Esophagus squamous epithelium (tissue), 5 donors: Measurements from ENCODE around the gene AIG1. TPM values are rescaled to one million over a fixed set of nuclear protein-coding genes. Genes with fewer than 3 reads are reported as not detected.

Experiments
- DNase-seq: peaks from one replicate; lab custom pipeline; 2025; lab: John Stamatoyannopoulos, UW
- H3K27ac ChIP-seq, 4 donors: fragments of 200-600 bp; sonication (generic); one replicate each; pipeline ENCODE4 v1.5.1; 2016 to 2019; ENCODE audit warnings: mild to moderate bottlenecking in 1 of 4
- H3K27me3 ChIP-seq, 4 donors: fragments of 200-600 bp; sonication (generic); 1 replicate in 3 of 4; 2 replicates in 1 of 4; pipeline versions ENCODE4 v1.5.1 to v1.6.0; 2017 to 2021; ENCODE audit warnings: antibody characterized with exemption in 1 of 4
- H3K36me3 ChIP-seq, 3 donors: fragments of 200-600 bp; sonication (generic); one replicate each; pipeline ENCODE4 v1.5.1; 2016 to 2019
- H3K4me1 ChIP-seq, 3 donors: fragments of 200-600 bp; sonication (generic); one replicate each; pipeline ENCODE4 v1.5.1; 2017 to 2019
- H3K4me3 ChIP-seq, 4 donors: fragments of 200-600 bp; sonication (generic); 1 replicate in 3 of 4; 2 replicates in 1 of 4; pipeline ENCODE4 v1.5.1; 2016 to 2019; ENCODE audit warnings: mild to moderate bottlenecking in 2 of 4, moderate library complexity in 1 of 4
- H3K9me3 ChIP-seq, 3 donors: fragments of 200-600 bp; sonication (generic); one replicate each; pipeline ENCODE4 v1.5.1; 2016 to 2019
- POLR2A ChIP-seq, 4 donors: fragments of 450-650 bp; IDR thresholded peaks; one replicate each; pipeline ENCODE4 v1.6.1; 2017; ENCODE audit warnings: antibody characterized with exemption in 4 of 4, mild to moderate bottlenecking in 4 of 4, moderate library complexity in 3 of 4
- WGBS, 2 donors: methylation state at CpG; one replicate each; pipeline ENCODE4 v1.1.5; 2018; 5-methylcytosine and 5-hydroxymethylcytosine counted together
- intact Hi-C: fragments of 100-400 bp; cut with DNase I; formaldehyde crosslinking; loops from one replicate; pipeline ENCODE4 v1.15.0; 2022
- total RNA-seq, 4 donors: library from RNA; depleted of rRNA; stranded (reverse); fragments of >200 nt; gene quantifications; one replicate each; pipeline ENCODE4 v1.1.0, GENCODE V29; 2016
- TF ChIP-seq, protein P1 (sequence below), 6 experiments: fragments of 450-650 bp in 4 of 6; fragments of 200-600 bp in 2 of 6; sonication (generic) in 2 of 6; IDR thresholded peaks; one replicate each; pipeline ENCODE4 v1.5.1; 2016 to 2019; ENCODE audit warnings: antibody characterized with exemption in 6 of 6, mild to moderate bottlenecking in 4 of 6, moderate library complexity in 4 of 6
- donor health status: DM: yes; HTN: yes; CAD: no.

The AIG1 gene
- total RNA-seq, 4 donors from 2014 or later = 29.1 to 30.5 (median 29.9) TPM

DNA sequence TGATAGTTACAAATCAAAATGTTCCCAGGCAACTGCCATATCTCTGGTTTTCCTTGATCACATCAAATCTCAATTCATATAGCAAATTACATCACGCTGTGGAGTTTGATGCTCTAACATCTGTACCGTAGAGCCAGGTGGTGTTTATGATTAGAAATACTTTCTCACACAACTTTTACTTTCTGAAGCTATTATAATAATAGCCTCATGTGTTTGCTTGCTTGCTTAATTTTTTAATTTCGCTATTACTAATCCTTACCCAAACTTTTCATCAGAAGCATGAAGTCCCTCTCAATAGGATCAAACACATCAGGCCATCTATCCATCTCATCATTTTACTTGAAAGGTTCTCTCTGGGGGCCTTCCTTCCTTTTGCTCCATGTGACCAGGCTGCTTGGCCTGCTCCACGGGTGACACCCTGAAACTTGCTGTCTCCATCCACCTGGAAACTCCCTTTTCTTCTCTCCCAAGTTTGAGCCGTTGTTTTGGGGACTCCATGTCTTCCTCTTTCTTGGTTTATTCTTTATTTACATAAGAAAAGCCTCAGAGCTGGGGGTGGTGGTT, 314.4 kb downstream of the AIG1 start:
- Histone ChIP-seq H3K9me3 (no peaks in the 10 kb centered on the region), H3K4me1 (no peaks in the 10 kb centered on the region), H3K4me3 (no peak overlapping the region), H3K27me3 (no peaks in the 10 kb centered on the region), H3K27ac (no peak overlapping the region), H3K36me3 (no peaks in the 10 kb centered on the region)
- no peak for DNase-seq
- intact Hi-C loops = no loop called here
- TF ChIP-seq, protein P1, sequence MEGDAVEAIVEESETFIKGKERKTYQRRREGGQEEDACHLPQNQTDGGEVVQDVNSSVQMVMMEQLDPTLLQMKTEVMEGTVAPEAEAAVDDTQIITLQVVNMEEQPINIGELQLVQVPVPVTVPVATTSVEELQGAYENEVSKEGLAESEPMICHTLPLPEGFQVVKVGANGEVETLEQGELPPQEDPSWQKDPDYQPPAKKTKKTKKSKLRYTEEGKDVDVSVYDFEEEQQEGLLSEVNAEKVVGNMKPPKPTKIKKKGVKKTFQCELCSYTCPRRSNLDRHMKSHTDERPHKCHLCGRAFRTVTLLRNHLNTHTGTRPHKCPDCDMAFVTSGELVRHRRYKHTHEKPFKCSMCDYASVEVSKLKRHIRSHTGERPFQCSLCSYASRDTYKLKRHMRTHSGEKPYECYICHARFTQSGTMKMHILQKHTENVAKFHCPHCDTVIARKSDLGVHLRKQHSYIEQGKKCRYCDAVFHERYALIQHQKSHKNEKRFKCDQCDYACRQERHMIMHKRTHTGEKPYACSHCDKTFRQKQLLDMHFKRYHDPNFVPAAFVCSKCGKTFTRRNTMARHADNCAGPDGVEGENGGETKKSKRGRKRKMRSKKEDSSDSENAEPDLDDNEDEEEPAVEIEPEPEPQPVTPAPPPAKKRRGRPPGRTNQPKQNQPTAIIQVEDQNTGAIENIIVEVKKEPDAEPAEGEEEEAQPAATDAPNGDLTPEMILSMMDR (IDR thresholded peaks at IDR 0.05) = no peak
- TF ChIP-seq POLR2A (IDR thresholded peaks at IDR 0.05) = no peak
- WGBS, 2 donors = 67 to 82% methylated on average over 5 of the region's 5 CpGs

DNA sequence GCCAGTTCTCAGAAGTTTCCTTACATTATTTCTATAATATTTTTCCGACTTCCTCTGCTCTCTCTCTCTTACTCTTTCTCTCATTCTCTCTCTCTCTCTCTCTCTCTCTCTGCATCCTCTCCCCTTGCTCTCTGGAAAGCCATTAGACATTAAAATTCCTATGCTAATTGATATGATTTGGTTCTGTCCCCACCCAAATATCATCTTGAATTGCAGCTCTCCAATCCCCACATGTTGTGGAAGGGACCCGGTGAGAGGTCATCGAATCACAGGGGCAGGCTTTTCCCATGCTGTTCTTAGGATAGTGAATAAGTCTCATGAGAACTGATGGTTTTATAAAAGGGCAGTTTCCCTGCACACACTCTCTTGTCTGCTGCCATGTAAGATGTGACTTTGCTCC, 315.7 kb downstream of the AIG1 start:
- H3K27ac ChIP-seq = no peak overlapping the region
- H3K9me3 ChIP-seq = no peaks in the 10 kb centered on the region
- TF ChIP-seq, protein P1 (IDR thresholded peaks at IDR 0.05) = no peak
- no peak for TF ChIP-seq POLR2A (IDR thresholded peaks at IDR 0.05)
- no peaks in the 10 kb centered on the region for H3K4me1 ChIP-seq
- no peaks in the 10 kb centered on the region for H3K36me3 ChIP-seq
- intact Hi-C loops = no loop called here
- 75 to 93% methylated on average over 1 to 2 of the region's 3 CpGs for WGBS, 2 donors
- H3K4me3 ChIP-seq = no peak overlapping the region
- DNase-seq = no peak
- H3K27me3 ChIP-seq = no peaks in the 10 kb centered on the region

DNA sequence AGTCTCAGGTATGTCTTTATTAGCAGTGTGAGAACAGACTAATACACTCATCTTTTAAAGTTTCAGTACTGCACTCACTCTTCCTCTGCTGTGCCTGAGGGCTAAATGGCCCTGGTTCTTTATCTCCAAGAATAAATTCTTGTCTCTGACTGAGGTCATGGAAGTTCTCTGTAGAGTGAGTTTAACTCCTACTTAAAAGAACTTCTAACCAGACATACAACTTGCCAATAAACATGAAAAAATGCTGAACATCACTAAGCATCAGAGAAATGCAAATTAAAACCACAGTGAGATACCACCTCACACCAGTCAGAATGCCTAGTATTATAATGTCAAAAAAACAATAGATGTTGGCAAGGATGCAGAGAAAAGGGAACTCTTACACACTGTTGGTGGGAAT, 316.2 kb downstream of the AIG1 start:
- Histone ChIP-seq H3K4me3 (no peak overlapping the region), H3K9me3 (no peaks in the 10 kb centered on the region), H3K4me1 (no peaks in the 10 kb centered on the region), H3K36me3 (no peaks in the 10 kb centered on the region), H3K27me3 (no peaks in the 10 kb centered on the region), H3K27ac (no peak overlapping the region)
- intact Hi-C loops = no loop called here
- TF ChIP-seq, protein P1 (IDR thresholded peaks at IDR 0.05) = no peak
- no peak for TF ChIP-seq POLR2A (IDR thresholded peaks at IDR 0.05)
- no peak for DNase-seq

DNA sequence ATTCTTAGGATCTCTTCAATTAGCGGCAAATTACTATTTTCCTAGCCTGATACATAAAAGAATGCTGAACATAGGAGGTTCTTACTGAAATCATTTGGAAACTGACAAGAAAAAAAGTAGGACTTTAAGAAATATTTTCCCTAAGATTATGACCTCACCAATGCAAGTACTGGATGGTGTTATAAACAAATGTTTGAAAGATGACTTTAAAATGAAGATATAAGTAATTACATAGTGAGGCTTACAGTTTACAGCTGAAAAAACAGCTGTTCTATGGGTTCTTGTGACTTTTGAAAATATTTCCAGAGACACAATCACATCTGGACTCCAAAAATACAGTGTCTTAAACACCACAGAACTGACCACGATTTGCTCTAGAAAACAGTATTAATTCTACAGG, 324.9 kb downstream of the AIG1 start:
- H3K4me3 ChIP-seq = no peak overlapping the region
- no peak overlapping the region for H3K27ac ChIP-seq
- no peak for DNase-seq
- intact Hi-C loops = no loop called here
- peaks cover 0 to 4% (median 0%) of the 10 kb centered on the region in 3 donors for H3K9me3 ChIP-seq
- WGBS, 2 donors = 71 to 74% methylated on average over 2 of the region's 2 CpGs
- H3K27me3 ChIP-seq = no peaks in the 10 kb centered on the region
- no peaks in the 10 kb centered on the region for H3K36me3 ChIP-seq
- no peaks in the 10 kb centered on the region for H3K4me1 ChIP-seq
- TF ChIP-seq POLR2A (IDR thresholded peaks at IDR 0.05) = no peak
- TF ChIP-seq, protein P1 (IDR thresholded peaks at IDR 0.05) = no peak

DNA sequence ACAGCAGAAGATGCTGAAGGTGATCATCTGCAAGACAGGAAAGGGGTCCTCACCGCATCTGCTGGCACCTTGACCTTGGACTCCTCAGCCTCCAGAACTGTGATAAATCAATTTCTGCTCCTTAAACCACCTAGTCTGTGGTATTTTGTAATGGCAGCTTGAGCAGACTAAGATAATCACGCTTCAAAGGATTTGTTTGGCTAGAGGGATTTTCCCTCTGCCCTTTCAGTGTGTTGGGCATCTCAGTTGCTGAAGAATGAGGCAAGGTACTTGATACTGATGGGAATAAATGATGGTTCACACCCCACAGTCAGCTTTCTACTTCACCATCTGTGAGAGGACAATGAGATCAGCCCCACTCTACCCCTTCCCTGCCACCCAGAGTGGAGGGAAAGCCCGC, 329.6 kb downstream of the AIG1 start:
- no peak for DNase-seq
- H3K9me3 ChIP-seq = no peaks in the 10 kb centered on the region
- no peaks in the 10 kb centered on the region for H3K36me3 ChIP-seq
- no peak overlapping the region for H3K27ac ChIP-seq
- TF ChIP-seq, protein P1 (IDR thresholded peaks at IDR 0.05) = no peak
- TF ChIP-seq POLR2A (IDR thresholded peaks at IDR 0.05) = no peak
- 81 to 89% methylated on average over 3 of the region's 3 CpGs for WGBS, 2 donors
- no peaks in the 10 kb centered on the region for H3K27me3 ChIP-seq
- intact Hi-C loops = no loop called here
- H3K4me3 ChIP-seq = no peak overlapping the region
- no peaks in the 10 kb centered on the region for H3K4me1 ChIP-seq

Other genes with a start within 250 kb of the AIG1 start
- gene HIVEP2, start 115.7 kb upstream of the AIG1 start, total RNA-seq = 10 to 100 TPM in 3 of 4 donors, 1 to 10 TPM in 1; 8.6 to 19.3 (median 12.7) TPM